Neural progenitor cell (in vitro differentiated cells): ENCODE measurements around the gene ARMH3. TPM values are rescaled to one million over a fixed set of nuclear protein-coding genes. Genes with fewer than 3 reads are reported as not detected.
A peak's percentile ranks its signal among the peaks of the same experiment; 100 is the strongest.

Experiments
- DNase-seq: peaks from one replicate; pipeline ENCODE4 v3.0.0-alpha.2; 2016; ENCODE audit warnings: low spot score
- H2AFZ ChIP-seq: fragments of 200-600 bp; sonication (generic); replicated peaks from 2 replicates; pipeline ENCODE4 v1.6.1; 2016; ENCODE audit warnings: antibody characterized with exemption
- H3F3A ChIP-seq: fragments of 200-600 bp; sonication (generic); 2 replicates; pipeline ENCODE4 v1.6.1; 2016; ENCODE audit warnings: antibody characterized with exemption, low read depth
- H3K27ac ChIP-seq: fragments of 200-600 bp; sonication (generic); 2 replicates; pipeline ENCODE4 v1.5.1; 2016; ENCODE audit warnings: mild to moderate bottlenecking
- H3K27me3 ChIP-seq: fragments of 200-600 bp; sonication (generic); 2 replicates; pipeline ENCODE4 v1.6.1; 2016; ENCODE audit warnings: mild to moderate bottlenecking, moderate library complexity
- H3K36me3 ChIP-seq: fragments of 200-600 bp; sonication (generic); 2 replicates; pipeline ENCODE4 v1.5.1; 2016
- H3K4me1 ChIP-seq: fragments of 200-600 bp; sonication (generic); 2 replicates; pipeline ENCODE4 v1.6.1; 2016; ENCODE audit warnings: mixed run types
- H3K4me2 ChIP-seq: fragments of 200-600 bp; sonication (generic); 2 replicates; pipeline ENCODE4 v1.6.1; 2016
- H3K4me3 ChIP-seq: fragments of 200-600 bp; sonication (generic); 2 replicates; pipeline ENCODE4 v1.5.1; 2016
- H3K79me2 ChIP-seq: fragments of 200-600 bp; sonication (generic); 2 replicates; pipeline ENCODE4 v1.6.1; 2016; ENCODE audit warnings: low read depth
- H3K9ac ChIP-seq: fragments of 200-600 bp; sonication (generic); 2 replicates; pipeline ENCODE4 v1.6.1; 2016
- H3K9me3 ChIP-seq: fragments of 200-600 bp; sonication (generic); 2 replicates; pipeline ENCODE4 v1.5.1; 2016; ENCODE audit warnings: low read depth
- H4K20me1 ChIP-seq: fragments of 200-600 bp; sonication (generic); 2 replicates; pipeline ENCODE4 v1.6.1; 2016; ENCODE audit warnings: low read depth
- H3K27ac Mint-ChIP-seq: 3 replicates; pipeline ENCODE4 v1.8.0; 2021; ENCODE audit warnings: mixed read lengths
- H3K27me3 Mint-ChIP-seq: 2 replicates; pipeline ENCODE4 v1.8.0; 2022; ENCODE audit warnings: low read depth, mild to moderate bottlenecking, inconsistent platforms, moderate library complexity, mixed read lengths; ENCODE audit not compliant: insufficient read depth
- H3K36me3 Mint-ChIP-seq: 3 replicates; pipeline ENCODE4 v1.8.0; 2021; ENCODE audit warnings: mixed read lengths
- H3K4me1 Mint-ChIP-seq: 3 replicates; pipeline ENCODE4 v1.8.0; 2021; ENCODE audit warnings: mixed read lengths
- H3K4me3 Mint-ChIP-seq: 3 replicates; pipeline ENCODE4 v1.8.0; 2021; ENCODE audit warnings: mild to moderate bottlenecking, moderate library complexity, mixed read lengths
- H3K9me3 Mint-ChIP-seq: 3 replicates; pipeline ENCODE4 v1.8.0; 2020; ENCODE audit warnings: mixed read lengths
- CTCF ChIP-seq: fragments of 200-600 bp; sonication (generic); IDR thresholded peaks from 2 replicates; pipeline ENCODE4 v1.5.1; 2017; ENCODE audit warnings: antibody characterized with exemption, mild to moderate bottlenecking
- EZH2 ChIP-seq: fragments of 200-600 bp; sonication (generic); IDR thresholded peaks from 2 replicates; pipeline ENCODE4 v1.6.1; 2017; ENCODE audit warnings: antibody characterized with exemption, mild to moderate bottlenecking, moderate library complexity
- EZH2phosphoT487 ChIP-seq: fragments of 200-600 bp; sonication (generic); IDR thresholded peaks from 2 replicates; pipeline ENCODE4 v1.6.1; 2017; ENCODE audit warnings: antibody characterized with exemption
- total RNA-seq: library from RNA; depleted of rRNA; stranded (reverse); fragments of >200 nt; gene quantifications from 2 replicates; pipeline ENCODE4 v1.2.3, GENCODE V29; 2015; ENCODE audit warnings: low replicate concordance

Gene ARMH3
- total RNA-seq, 1 donor from 2014 or later: 14.5 TPM

GRCh38 chr10:101878869-101879268, 177.1 kb downstream of the ARMH3 start:
- Histone ChIP-seq H3K36me3 (no peaks in the 10 kb centered on the region), H2AFZ (no peak overlapping the region), H3K4me2 (peak overlapping the region; percentile 5), H3K27ac (no peak overlapping the region), H3K9ac (no peak overlapping the region), H3K27me3 (no peaks in the 10 kb centered on the region), H3K9me3 (no peaks in the 10 kb centered on the region), H3F3A (peaks cover 18% of the 10 kb centered on the region), H3K79me2 (no peaks in the 10 kb centered on the region), H3K4me1 (peaks cover 43% of the 10 kb centered on the region), H3K4me3 (no peak overlapping the region), H4K20me1 (peaks cover 10% of the 10 kb centered on the region)
- Mint-ChIP-seq H3K4me3 (no peak overlapping the region), H3K27ac (no peak overlapping the region), H3K36me3 (peaks cover 1% of the 10 kb centered on the region), H3K4me1 (peaks cover 12% of the 10 kb centered on the region), H3K27me3 (peaks cover 2% of the 10 kb centered on the region), H3K9me3 (no peaks in the 10 kb centered on the region)
- DNase-seq: peak; percentile 32
- TF ChIP-seq CTCF (no peak), EZH2phosphoT487 (no peak)

GRCh38 chr10:101875068-101875688, 180.8 kb downstream of the ARMH3 start:
- H3K4me3 Mint-ChIP-seq: no peak overlapping the region
- H3K9me3 Mint-ChIP-seq: no peaks in the 10 kb centered on the region
- no peak overlapping the region for H3K27ac Mint-ChIP-seq

GRCh38 chr10:101874252-101874651, 181.7 kb downstream of the ARMH3 start:
- H3K4me1 Mint-ChIP-seq: peaks cover 10% of the 10 kb centered on the region
- no peaks in the 10 kb centered on the region for H3K9me3 Mint-ChIP-seq
- Histone ChIP-seq H3K4me2 (peak overlapping the region; percentile 27), H3K36me3 (no peaks in the 10 kb centered on the region), H3K27ac (peak overlapping the region; percentile 30), H2AFZ (no peak overlapping the region), H3K4me1 (peaks cover 29% of the 10 kb centered on the region), H3K9ac (no peak overlapping the region), H3K4me3 (no peak overlapping the region), H3K79me2 (no peaks in the 10 kb centered on the region), H3K27me3 (no peaks in the 10 kb centered on the region), H3K9me3 (no peaks in the 10 kb centered on the region), H3F3A (peaks cover 23% of the 10 kb centered on the region), H4K20me1 (peaks cover 10% of the 10 kb centered on the region)
- DNase-seq: peak; percentile 39
- TF ChIP-seq EZH2phosphoT487 (no peak), EZH2 (no peak), CTCF (no peak)
- H3K36me3 Mint-ChIP-seq: no peaks in the 10 kb centered on the region
- H3K27me3 Mint-ChIP-seq: peaks cover 2% of the 10 kb centered on the region
- H3K27ac Mint-ChIP-seq: no peak overlapping the region
- no peak overlapping the region for H3K4me3 Mint-ChIP-seq

More at GRCh38 chr10:101875068-101875688, 180.8 kb downstream of the ARMH3 start:
- Histone ChIP-seq H3F3A (peaks cover 23% of the 10 kb centered on the region), H3K27ac (peak overlapping the region; percentile 30), H3K79me2 (no peaks in the 10 kb centered on the region), H3K9ac (no peak overlapping the region), H2AFZ (no peak overlapping the region), H3K9me3 (no peaks in the 10 kb centered on the region), H3K36me3 (no peaks in the 10 kb centered on the region), H3K4me2 (peak overlapping the region; percentile 27), H3K4me3 (no peak overlapping the region), H3K27me3 (no peaks in the 10 kb centered on the region), H4K20me1 (peaks cover 10% of the 10 kb centered on the region), H3K4me1 (peaks cover 37% of the 10 kb centered on the region)
- Mint-ChIP-seq H3K36me3 (peaks cover 1% of the 10 kb centered on the region), H3K27me3 (peaks cover 2% of the 10 kb centered on the region), H3K4me1 (peaks cover 10% of the 10 kb centered on the region)
- no peak for DNase-seq
- TF ChIP-seq EZH2phosphoT487: no peak
- no peak for TF ChIP-seq EZH2
- no peak for TF ChIP-seq CTCF
